HG02623 (cell line): ENCODE results near the gene UQCRC1.

Experiments
- ATAC-seq: cut with Tn5 transposase; IDR thresholded peaks from one replicate; pipeline ENCODE4 v1.9.1; 2021; ENCODE audit warnings: moderate library complexity; ENCODE audit not compliant: unreplicated experiment

Gene UQCRC1

GRCh38 chr3:48634661-48635221, 25.3 kb upstream of the UQCRC1 start:
- ATAC-seq: peak; percentile 7

GRCh38 chr3:48633743-48634142, 24.3 kb upstream of the UQCRC1 start:
- no peak for ATAC-seq

- no peak for ATAC-seq
Observed at GRCh38 chr3:48633256-48633655, 23.8 kb upstream of the UQCRC1 start.

- no peak for ATAC-seq
Observed at GRCh38 chr3:48631516-48632448, 22.3 kb upstream of the UQCRC1 start.

- ATAC-seq: no peak
Observed at GRCh38 chr3:48630833-48631232, 21.4 kb upstream of the UQCRC1 start.

- ATAC-seq: no peak
Observed at GRCh38 chr3:48630407-48630806, 21.0 kb upstream of the UQCRC1 start.

GRCh38 chr3:48629894-48630293, 20.4 kb upstream of the UQCRC1 start:
- no peak for ATAC-seq

GRCh38 chr3:48628277-48629017, 19.0 kb upstream of the UQCRC1 start:
- no peak for ATAC-seq

GRCh38 chr3:48625600-48625999, 16.2 kb upstream of the UQCRC1 start:
- no peak for ATAC-seq

GRCh38 chr3:48624767-48625166, 15.3 kb upstream of the UQCRC1 start:
- ATAC-seq: no peak

GRCh38 chr3:48623851-48624547, 14.6 kb upstream of the UQCRC1 start:
- ATAC-seq: no peak

GRCh38 chr3:48621461-48621869, 12.0 kb upstream of the UQCRC1 start, which contains the start of gene TMEM89:
TSS of gene TMEM89 (minus strand) at chr3:48621769. CDS start at chr3:48621756, 13 bp downstream.
- no peak for ATAC-seq

- ATAC-seq: no peak
Observed at GRCh38 chr3:48619541-48620524, 10.4 kb upstream of the UQCRC1 start.

GRCh38 chr3:48617559-48617958, 8.1 kb upstream of the UQCRC1 start:
- no peak for ATAC-seq

GRCh38 chr3:48614044-48614443, 4.6 kb upstream of the UQCRC1 start:
- no peak for ATAC-seq

GRCh38 chr3:48612309-48612708, 2.9 kb upstream of the UQCRC1 start:
- no peak for ATAC-seq

GRCh38 chr3:48607519-48607918, 1.9 kb downstream of the UQCRC1 start:
- no peak for ATAC-seq

- ATAC-seq: no peak
Observed at GRCh38 chr3:48601622-48601994, 7.8 kb downstream of the UQCRC1 start.

GRCh38 chr3:48600711-48601621, 8.5 kb downstream of the UQCRC1 start:
- no peak for ATAC-seq
